ENCODE measurements around the gene EZR. TPM values are rescaled to one million over a fixed set of nuclear protein-coding genes. Genes with fewer than 3 reads are reported as not detected.

Gene EZR
- 203 and 216 TPM in 2 replicates for total RNA-seq (2014; rRNA removed; shearing (Covaris generic))

DNA sequence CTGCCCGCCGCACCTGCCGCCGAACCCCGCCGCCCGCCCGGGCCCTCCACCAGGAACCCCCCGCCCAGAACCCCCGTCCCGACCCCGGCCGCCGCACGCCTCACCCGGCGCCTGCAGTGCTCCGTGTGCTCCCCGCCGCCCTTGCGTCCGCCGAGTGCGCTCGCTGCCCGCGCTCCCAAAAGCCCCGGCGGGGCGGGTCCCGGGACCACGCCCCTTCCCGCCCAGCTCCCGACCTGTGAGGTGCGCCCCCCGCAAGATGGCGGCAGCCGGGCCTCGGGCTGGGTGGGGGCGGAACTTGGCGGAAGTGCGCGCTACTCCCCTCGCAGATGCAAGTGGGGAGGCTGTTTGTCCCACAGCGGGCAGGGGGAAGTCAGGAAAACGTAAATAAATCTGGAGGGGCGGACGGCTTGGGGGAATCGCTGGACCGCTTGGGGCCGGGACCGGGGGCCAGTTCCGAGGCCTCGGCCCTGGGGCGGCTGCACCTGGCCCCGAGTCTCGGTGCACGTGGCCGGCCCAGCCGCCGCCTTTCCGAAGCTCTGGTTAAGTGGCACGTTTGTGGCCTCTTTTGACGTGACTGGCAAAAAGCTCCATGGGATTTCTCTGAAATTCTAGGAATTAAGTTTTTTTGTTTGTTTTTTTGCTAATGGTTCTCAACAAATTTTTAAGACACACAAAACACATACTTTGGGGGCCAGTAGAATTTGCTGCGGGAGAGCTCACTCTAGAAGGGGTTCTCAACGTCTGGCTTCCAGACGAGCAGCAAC is at the start of gene EZR:
Gene EZR (minus strand): TSS at position 156 of the 764 bp plus-strand sequence. CDS start 1,275 bp downstream, outside the sequence.
- peak within 1 kb of the TSS; percentile 87 for H3K4me3 ChIP-seq (ENCODE audit: insufficient read depth, low read depth, low read length)
- DNase-seq, result peak; percentile 97
- H3K36me3 ChIP-seq (replicated peaks; ENCODE audit: control insufficient read depth, insufficient read depth, low read length), result peaks cover 13% of the 10 kb centered on the region
- H3K27me3 ChIP-seq (ENCODE audit: control insufficient read depth, insufficient read depth, low read length), result peaks cover 4% of the 10 kb centered on the region

DNA sequence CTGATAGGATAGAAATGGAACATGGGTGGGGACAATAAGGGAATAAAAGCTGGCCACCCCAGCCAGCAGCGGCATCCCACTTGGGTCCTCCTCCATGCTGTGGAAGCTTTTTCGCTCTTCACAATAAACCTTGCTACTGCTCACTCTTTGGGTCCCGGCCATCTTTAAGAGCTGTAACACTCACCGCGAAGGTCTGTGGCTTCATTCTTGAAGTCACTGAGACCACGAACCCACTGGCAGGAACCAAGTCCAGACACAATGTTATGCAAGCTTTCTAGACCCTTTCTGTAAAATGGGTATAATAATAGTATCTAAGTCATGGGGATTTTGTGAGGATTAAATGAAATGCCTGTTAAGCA is 48.9 kb upstream of the EZR start:
- H3K4me3 ChIP-seq (ENCODE audit: insufficient read depth, low read depth, low read length), result no peak overlapping the region
- no peaks in the 10 kb centered on the region for H3K36me3 ChIP-seq (replicated peaks; ENCODE audit: control insufficient read depth, insufficient read depth, low read length)
- H3K27me3 ChIP-seq (ENCODE audit: control insufficient read depth, insufficient read depth, low read length), result no peaks in the 10 kb centered on the region
- DNase-seq, result no peak

DNA sequence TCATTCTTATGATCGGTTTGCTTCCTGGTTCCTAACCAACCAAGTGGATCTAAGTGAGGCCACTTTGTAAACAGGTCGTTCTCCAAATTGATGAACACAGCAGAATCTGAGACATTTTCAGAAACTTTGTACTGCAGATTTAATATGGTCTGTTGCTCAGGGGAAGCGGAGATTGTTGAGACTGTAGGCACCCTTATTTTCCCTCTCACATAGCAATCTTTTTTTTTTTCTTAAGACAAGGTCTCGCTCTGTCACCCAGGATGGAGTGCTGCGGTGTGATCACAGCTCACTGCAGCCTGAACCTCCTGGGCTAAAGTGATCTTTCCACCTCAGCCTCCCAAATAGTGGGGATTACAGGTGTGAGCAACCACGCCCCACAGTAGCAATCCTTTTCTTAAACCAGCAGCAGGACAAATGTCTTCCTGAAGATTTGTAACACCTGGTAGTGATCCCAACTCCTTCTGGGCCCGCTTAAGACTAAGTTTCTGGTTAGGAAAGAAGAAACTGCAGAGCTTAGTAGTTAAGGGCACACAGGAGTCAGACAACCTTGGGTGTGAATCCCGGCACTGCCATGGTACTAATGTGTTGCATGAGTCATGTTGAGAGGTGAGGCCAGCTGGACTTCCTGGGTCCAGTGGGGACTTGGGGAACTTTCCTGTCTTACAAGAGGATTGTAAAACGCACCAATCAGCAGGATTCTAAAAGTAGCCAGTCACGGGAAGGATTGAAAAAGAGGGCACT is 48.4 kb upstream of the EZR start:
- no peaks in the 10 kb centered on the region for H3K36me3 ChIP-seq (replicated peaks; ENCODE audit: control insufficient read depth, insufficient read depth, low read length)
- DNase-seq, result no peak
- H3K27me3 ChIP-seq (ENCODE audit: control insufficient read depth, insufficient read depth, low read length), result no peaks in the 10 kb centered on the region
- H3K4me3 ChIP-seq (ENCODE audit: insufficient read depth, low read depth, low read length), result no peak overlapping the region

DNA sequence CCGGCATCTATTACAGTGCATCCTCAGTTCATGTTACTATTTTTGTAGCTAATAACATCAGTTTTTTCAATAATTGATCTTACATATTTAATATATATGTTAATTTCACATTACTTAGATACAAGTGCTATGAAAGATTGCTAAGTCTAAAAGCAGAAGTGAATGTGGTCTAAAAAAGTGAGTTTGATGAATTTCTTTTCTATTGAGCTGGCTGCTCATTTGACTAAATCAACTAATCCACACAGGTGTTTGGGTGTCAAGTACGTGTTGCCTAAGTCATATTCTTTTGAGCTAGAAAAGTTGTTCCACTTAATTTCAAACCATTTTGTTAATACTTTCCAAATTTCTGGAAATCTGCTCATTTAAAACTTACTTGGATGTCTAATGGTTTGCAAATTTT is 46.6 kb upstream of the EZR start:
- H3K27me3 ChIP-seq (ENCODE audit: control insufficient read depth, insufficient read depth, low read length), result no peaks in the 10 kb centered on the region
- DNase-seq, result no peak
- H3K36me3 ChIP-seq (replicated peaks; ENCODE audit: control insufficient read depth, insufficient read depth, low read length), result no peaks in the 10 kb centered on the region
- H3K4me3 ChIP-seq (ENCODE audit: insufficient read depth, low read depth, low read length), result no peak overlapping the region

DNA sequence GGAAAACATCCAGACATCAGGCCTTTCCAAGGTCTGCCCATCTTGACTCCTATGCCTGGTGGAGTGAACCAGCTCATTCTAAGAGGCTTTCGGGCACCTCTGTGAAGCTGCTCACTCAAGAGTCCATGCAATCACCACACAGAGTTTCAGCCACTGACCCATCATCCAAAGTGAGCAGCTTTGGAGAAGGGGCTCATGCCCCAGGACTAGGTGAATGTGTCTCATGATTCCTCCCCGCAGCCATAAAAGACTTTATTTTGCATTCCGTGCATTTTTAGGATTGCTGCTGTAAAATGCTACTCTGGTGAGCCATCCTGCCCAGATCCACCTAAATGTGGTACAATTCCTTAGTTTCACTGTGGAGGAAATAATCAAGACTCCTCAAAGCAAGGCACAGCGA is 44.5 kb upstream of the EZR start:
- no peak for DNase-seq
- H3K4me3 ChIP-seq (ENCODE audit: insufficient read depth, low read depth, low read length), result no peak overlapping the region
- no peaks in the 10 kb centered on the region for H3K27me3 ChIP-seq (ENCODE audit: control insufficient read depth, insufficient read depth, low read length)
- H3K36me3 ChIP-seq (replicated peaks; ENCODE audit: control insufficient read depth, insufficient read depth, low read length), result no peaks in the 10 kb centered on the region

DNA sequence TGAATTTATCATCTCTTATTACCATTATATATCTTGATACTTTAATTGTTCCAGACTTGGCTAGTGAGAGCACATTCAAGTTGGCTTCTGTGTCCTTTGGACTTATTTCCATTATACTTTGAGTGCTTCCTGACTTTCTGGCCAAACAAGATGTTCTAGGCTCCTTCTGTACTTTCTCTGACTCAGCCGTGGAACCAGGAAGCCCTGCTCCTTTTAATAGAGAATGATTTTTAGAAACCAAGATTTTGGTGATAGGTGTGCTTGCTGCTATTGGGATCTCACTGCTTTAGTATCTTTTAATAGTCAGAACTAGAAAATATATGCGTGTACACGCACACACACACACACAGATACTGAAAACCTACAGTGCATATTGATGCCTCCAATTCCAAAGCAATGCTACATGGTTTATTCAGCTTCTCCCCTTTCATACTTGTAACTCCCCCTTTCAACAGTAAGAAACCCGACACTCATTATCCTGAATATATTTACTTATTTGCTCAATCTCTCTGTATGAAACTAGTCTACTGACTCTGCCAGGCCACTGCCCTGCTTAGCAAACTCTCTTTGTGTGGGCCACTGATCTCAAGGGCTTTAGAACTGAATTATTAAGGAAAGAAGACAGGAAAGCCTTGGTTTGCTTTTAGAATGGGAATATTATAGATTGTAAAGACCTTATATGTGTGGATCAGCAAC is 42.7 kb upstream of the EZR start:
- no peaks in the 10 kb centered on the region for H3K36me3 ChIP-seq (replicated peaks; ENCODE audit: control insufficient read depth, insufficient read depth, low read length)
- no peak overlapping the region for H3K4me3 ChIP-seq (ENCODE audit: insufficient read depth, low read depth, low read length)
- DNase-seq, result no peak
- H3K27me3 ChIP-seq (ENCODE audit: control insufficient read depth, insufficient read depth, low read length), result no peaks in the 10 kb centered on the region

DNA sequence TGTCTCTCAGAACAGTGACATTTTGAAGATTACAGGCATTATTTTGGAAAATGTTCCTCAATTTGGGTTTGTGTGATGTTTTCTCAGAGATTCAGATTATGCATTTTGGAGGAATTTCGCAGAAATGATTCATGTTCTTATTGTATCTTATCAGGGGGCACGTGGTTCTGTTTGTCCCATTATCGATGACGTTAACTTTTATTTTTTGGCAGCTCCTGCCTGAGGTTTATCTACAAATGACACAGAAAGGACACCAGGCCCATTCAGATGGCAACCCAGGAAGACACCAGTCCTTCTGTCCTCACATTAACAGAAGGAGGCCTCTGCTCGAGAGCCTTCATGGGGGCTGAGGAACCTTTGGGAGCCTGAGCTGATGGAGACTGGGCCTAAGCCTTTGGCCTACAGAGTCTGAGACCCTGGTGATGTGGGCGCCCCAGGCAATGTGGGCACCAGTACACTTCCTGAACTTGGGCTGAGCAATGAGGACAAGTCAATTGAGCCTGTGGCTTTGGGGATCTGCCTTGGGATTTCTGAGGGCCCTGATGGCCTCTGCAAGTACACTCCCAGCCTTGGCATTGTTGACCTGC is 41.2 kb upstream of the EZR start:
- Histone ChIP-seq H3K36me3 (replicated peaks; ENCODE audit: control insufficient read depth, insufficient read depth, low read length) (no peaks in the 10 kb centered on the region), H3K27me3 (ENCODE audit: control insufficient read depth, insufficient read depth, low read length) (no peaks in the 10 kb centered on the region), H3K4me3 (ENCODE audit: insufficient read depth, low read depth, low read length) (no peak overlapping the region)
- DNase-seq, result no peak

DNA sequence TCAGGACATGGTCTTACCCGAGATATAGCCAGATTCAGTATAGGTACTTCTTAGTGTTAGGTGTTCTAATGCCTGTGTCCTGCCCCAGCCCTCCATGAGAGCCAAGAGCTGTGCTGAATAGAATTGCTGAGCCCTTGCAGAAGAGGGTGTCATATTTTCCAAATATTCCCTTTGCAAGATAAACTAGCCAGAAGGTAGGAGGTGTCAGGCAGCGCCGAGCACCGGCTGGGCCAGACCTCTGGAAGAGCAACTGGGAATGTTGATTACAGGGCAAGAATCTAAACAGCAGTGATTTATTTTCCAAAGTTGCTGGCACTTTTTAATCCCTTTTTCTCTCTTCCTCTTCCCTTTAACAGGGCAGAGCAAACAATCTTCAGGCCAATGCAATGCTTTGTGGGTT is 37.1 kb upstream of the EZR start:
- no peaks in the 10 kb centered on the region for H3K27me3 ChIP-seq (ENCODE audit: control insufficient read depth, insufficient read depth, low read length)
- no peak overlapping the region for H3K4me3 ChIP-seq (ENCODE audit: insufficient read depth, low read depth, low read length)
- H3K36me3 ChIP-seq (replicated peaks; ENCODE audit: control insufficient read depth, insufficient read depth, low read length), result no peaks in the 10 kb centered on the region
- no peak for DNase-seq

DNA sequence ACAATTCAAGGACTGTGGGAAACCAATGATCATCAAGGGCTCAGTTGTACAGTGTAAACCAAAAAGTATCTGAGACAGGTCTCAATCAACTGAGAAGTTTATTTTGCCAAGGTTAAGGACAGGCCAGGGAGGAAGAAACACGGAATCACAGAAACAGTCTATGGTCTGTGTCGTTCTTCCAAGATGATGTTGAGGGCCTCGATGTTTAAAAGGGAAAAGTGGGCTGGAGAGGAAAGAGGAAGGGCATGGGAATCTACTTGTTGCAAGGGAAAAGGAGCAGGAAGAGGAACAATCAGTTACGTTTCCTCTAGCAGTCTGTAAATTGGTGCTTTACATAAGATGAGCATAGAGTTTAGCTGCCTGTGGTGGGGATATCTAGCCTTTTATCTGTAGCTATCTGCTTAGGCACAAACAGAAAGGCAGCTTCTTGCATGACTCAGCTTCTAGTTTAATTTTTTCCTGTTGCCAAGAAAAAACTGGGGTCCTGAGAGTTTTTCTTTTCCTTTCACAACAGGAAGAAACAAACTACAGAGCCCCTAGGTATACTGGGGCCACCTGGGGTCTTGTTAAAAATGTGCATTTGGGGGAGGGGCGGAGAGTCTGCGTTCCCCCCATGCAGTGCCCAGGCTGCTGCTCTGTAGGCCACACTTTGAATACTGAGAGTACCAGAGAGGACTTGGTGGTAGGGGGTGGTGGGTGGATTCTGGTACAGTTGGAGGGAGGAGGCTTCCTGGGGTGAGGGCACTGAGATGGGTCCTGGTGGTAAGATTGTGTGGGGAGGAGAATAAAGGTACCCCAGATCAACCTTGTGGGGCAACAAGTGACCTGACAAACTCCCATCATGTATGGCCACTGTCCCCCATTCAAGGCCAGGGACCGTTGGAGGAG is 35.3 kb upstream of the EZR start:
- H3K27me3 ChIP-seq (ENCODE audit: control insufficient read depth, insufficient read depth, low read length), result no peaks in the 10 kb centered on the region
- DNase-seq, result peak; percentile 46
- no peak overlapping the region for H3K4me3 ChIP-seq (ENCODE audit: insufficient read depth, low read depth, low read length)
- H3K36me3 ChIP-seq (replicated peaks; ENCODE audit: control insufficient read depth, insufficient read depth, low read length), result no peaks in the 10 kb centered on the region

DNA sequence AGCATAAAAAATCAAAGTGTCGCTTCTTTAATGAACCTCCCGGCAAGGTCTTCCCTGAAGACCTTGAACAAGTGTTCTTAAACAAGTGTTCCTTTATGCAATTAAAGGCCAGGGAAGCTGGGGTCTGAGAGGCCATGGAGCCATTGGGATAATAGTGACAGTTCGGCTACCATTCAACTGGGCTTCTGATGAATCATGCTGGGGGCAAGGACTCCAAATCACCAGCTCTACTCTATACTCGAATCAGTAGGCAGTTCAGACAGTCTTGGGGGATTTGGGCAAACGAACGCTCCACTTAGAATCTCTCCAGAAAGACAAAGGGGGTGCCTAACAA is 34.7 kb upstream of the EZR start:
- DNase-seq, result peak; percentile 45
- Histone ChIP-seq H3K36me3 (replicated peaks; ENCODE audit: control insufficient read depth, insufficient read depth, low read length) (no peaks in the 10 kb centered on the region), H3K27me3 (ENCODE audit: control insufficient read depth, insufficient read depth, low read length) (no peaks in the 10 kb centered on the region), H3K4me3 (ENCODE audit: insufficient read depth, low read depth, low read length) (no peak overlapping the region)

DNA sequence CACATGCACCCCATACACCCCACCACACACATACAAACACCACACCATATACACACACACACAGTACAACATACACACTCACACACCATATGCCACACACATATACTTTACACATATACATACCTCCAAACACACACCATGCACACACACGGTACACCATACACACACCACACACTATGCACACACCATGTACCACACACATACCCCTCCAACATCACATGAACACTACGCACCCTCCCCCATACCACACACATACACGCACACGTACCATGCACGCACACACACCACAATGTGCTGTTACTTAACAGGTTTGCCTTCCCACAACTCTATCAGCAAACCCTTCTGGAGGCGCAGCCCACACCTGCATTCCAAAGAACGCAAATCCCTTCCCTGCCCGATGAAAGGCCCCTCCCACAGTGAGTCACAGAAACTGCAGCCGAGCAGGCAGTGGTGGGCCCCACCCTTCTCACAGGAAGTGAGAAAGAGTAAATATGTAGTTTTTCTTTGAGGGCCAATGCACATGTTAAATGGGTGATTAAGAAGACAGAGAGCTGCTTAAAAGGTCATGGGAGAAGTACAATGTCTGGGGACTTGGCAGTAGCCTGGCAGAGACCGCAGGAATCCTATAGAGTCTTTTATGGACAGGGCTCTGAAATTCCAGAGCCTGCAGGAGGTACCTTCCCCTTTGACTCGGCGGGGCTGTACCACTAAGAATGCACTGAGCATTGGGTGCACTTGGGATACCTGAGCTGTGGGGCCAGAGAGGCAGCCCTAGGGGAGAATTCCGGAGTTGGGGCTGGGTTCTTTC is 34.1 kb upstream of the EZR start:
- Histone ChIP-seq H3K36me3 (replicated peaks; ENCODE audit: control insufficient read depth, insufficient read depth, low read length) (no peaks in the 10 kb centered on the region), H3K4me3 (ENCODE audit: insufficient read depth, low read depth, low read length) (no peak overlapping the region), H3K27me3 (ENCODE audit: control insufficient read depth, insufficient read depth, low read length) (no peaks in the 10 kb centered on the region)
- DNase-seq, result peak; percentile 88

DNA sequence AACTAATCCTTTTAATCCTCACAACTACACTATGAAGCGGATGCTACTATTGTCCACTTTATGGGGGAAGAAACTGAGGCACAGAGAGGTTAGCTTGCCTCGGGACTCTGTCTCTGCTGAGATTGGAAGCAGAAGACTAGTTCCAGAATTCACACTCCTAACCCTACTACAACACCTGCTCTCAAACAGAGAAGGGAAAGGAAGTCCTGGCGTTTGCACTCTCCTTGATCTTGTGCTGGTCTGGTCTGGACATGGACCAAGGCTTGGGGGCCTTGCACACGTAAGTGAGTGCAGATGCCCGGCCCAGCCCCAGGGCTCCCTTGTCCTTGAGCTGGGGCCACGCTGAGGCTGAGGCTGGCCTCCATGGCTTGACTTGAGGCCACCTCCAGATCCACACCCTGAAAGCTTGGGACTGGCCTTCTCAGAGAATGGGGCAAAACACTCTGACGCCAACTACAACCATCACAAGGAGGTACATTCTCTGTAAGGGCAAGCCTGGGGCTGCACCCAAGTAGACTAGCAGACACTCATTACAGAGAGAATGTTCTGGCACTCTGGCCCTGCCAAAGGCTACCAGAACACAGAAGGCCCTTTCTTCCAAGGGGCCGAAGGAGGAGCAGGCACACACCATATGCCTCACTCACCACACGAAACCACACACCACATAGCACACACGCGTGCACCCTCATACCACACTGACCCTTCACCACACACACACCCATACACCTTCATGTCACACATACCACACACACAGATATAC is 33.3 kb upstream of the EZR start:
- no peak for DNase-seq
- H3K36me3 ChIP-seq (replicated peaks; ENCODE audit: control insufficient read depth, insufficient read depth, low read length), result no peaks in the 10 kb centered on the region
- H3K27me3 ChIP-seq (ENCODE audit: control insufficient read depth, insufficient read depth, low read length), result no peaks in the 10 kb centered on the region
- H3K4me3 ChIP-seq (ENCODE audit: insufficient read depth, low read depth, low read length), result no peak overlapping the region

DNA sequence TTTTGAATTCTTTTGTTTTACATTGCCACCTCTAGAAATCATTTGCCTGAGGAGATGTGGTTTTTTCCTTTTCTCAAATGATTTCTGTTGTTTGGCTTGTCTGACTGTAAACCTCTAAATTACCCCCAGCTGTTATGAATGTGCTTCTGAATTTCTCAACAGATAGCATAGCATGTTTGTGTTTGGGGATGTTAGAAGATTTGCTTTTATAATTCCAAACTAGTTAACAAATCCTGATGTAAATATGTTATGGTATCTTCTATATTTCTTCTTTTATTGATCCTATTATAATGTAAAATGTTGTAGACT is 31.6 kb upstream of the EZR start:
- Histone ChIP-seq H3K36me3 (replicated peaks; ENCODE audit: control insufficient read depth, insufficient read depth, low read length) (no peaks in the 10 kb centered on the region), H3K27me3 (ENCODE audit: control insufficient read depth, insufficient read depth, low read length) (no peaks in the 10 kb centered on the region), H3K4me3 (ENCODE audit: insufficient read depth, low read depth, low read length) (no peak overlapping the region)
- DNase-seq, result no peak

Measured in H7 (cell line).